ENCODE measurements around the gene TALDO1. TPM values are rescaled to one million over a fixed set of nuclear protein-coding genes. Genes with fewer than 3 reads are reported as not detected.

TALDO1 gene
- total RNA-seq, 1 donor from 2014 or later = 79.3 TPM

DNA sequence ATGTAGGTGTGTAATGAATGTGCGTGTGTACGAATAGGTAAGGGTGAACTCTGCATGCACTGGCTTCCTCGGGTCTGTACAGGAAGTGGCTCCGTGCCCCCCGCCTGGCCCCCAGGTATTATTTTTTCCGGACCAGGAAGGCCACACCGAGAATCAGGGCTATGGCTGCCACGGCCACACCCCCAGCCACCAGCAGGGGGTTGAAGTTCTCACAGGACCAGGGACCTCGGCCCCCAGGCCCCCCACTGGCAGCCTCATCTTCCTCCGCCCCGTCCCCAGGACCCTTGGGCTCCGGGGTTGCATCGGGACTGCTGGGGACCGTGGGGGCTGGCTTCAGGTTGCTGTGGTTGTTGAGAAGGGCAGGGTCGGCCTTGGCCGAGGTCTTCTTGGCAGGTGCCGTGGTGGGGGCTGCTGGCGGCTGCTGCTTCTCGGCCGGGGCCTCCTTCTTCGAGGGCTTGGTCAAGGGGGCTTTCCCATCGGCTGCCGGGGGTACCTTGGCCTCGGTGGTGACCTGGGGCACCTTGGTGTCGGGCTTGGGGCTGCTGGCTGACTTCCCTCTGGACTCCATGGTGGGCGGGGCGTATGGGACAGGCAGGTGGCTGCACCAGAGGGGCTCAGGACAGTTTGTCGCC is 40.9 kb downstream of the TALDO1 start:
- DNase-seq = no peak

DNA sequence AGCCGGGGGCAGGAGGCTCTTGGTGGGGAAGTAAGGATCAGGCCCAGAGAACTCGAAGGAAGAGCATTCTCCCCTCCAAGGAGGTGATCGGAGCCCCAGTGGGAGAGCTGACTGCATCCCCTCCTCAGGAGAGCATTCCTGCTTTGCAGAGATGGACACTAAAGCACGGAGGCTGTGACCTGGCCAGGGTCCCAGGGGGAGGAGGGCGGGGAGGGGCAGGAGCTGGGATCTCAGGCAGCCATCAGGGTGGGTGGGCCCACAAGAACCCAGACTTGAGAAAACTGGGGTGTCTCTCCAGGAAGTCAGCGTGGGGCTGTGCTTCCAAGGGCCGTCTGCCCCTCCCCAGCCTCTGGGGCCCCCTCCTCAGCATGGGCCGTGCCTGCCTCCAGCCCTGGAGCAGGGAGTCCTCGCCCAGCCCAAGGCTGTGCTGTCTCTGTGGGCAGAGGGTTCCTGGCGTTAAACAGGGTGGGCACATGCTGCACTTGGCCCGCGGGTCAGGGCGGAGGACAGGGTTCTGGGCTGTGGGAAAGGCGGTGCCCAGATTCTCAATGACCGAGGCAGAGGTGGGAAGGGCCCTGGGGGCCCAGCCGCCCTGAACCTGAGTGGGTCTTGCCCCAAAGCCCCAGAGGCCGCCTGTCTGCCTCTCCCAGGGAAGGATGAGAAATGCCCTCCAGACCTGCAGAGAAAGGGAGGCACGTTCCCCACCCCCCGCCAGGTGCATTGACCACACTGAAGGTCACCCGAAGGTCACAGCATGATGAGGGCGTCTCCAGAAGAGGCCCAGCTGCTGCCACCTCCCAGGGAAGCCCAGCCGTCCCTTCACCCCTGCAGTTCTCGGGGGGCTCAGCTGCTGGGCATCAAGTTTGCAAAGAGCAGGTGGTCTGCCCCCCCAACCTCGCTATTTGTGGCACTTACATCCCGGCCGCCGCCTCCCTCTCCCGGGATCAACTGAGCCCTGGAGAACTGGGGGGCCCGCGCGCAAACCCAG is 42.0 kb downstream of the TALDO1 start:
- DNase-seq = no peak

DNA sequence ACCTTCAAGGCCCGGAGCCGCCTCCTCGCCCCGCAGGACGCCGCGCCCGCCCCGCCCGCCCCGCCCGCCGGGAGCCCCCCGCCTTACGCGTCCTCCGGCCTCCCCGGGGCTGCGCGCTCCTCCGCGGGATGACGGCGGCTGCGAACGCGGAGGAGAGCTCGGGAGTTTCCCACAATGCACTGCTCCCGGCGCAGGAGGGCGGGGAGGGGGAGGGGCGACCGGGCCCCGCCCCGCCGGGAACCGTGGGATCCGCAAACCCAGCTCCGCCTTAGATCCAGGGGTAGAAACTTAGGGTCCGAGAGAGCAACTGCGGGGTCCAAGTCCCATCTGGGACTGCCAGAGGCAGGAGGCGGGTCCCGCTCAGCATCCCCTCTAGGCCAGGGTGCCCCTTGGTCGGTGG is 42.7 kb downstream of the TALDO1 start, which contains the start of gene CEND1:
CEND1 (minus strand) TSS at position 148 of the 400 bp plus-strand sequence. CDS start 1,514 bp downstream, outside the sequence.
- DNase-seq = peak; percentile 46

DNA sequence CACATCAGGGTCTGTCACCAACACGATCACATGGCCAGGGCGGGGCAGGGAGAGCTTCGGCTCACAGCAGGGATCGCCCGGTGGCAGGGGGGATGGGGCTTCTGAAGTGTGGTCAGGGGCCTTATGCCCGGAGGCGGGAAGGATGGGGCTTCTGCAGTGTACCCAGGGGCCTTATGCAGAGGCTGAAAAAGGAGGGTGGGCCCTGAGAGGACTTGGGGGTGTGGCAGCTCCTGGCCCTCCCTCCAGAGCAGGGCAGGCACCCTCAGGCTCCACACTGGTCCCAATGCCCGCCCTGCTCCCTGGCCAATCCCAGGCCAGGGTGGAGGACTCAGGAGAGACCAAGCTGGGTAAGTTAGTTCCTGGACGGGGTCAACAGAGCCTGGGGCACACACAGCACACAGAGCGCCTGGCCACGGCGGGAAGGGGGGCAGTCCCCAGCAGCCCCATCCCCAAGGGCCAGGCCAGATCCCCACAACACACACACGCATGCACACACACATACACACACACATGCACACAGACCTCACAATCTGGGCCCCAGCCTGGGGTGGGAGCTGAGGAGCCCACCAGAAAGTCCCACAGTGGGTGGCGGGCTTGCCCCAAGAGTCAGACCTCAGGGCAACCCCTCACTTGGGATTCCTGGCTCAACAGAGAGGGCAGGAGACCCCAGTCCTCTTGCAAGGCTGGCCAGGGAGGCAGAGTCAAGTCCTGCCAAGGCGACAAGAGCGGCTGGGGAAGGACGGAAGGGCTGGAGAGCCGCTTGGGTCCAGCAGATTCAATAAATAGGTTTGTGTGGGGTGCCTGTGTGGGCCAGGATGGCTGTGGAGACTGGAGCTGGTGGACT is 43.7 kb downstream of the TALDO1 start:
- no peak for DNase-seq

DNA sequence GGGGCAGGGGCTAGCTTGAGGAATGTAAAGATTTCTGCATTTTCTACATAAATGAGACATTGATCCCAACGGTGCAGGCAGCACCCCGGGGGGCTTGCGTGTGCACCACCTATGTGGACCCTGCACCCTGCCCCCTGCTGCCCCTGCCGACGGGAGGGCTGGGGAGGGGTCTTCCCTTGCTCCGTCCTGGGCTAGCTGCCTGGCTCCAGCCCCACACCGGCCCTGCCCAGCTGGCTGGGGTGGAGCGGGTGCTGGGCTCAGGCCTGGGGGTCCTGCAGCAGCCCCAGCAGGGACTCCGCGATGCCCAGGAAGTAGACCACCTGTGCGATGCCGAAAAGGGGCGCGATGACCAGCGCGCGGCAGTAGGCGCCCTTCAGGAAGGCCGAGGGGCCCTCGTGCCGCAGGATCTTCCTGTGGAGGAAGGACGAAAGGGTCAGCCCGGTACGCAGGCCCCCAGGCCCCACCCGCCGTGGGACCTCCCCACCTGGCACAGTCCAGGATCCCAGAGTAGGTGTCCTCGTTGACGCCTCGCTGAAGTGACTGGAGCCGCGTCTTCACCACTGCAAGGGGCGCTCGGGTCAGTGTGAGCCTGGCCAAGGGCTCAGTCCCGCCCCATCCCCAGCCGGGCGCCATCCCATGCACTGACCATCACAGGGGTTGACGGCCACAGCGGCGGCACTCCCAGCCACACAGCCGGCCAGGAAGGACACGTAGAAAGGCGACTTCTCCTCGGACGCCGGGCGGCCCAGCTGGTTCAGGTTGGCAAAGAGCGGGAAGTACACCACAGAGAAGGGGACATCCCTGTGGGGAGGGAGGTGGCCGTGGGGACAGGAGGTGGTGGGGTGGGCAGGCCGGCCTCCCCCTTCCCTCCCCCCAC is 44.6 kb downstream of the TALDO1 start:
- DNase-seq = no peak

DNA sequence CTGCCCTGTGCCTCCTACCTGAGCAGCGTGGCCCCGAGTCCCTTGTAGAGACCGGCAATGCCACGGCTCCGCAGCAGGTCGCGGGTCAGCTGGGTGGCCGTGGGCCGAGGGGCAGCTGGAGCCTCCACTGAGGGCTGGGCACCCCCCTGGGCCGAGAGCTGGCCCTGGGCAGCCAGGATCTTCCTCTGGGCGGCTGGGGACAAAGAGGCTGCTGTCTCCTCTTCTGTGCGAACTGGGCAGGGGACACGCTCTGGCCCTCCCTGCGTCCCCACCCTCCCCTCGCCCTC is 45.2 kb downstream of the TALDO1 start:
- no peak for DNase-seq

DNA sequence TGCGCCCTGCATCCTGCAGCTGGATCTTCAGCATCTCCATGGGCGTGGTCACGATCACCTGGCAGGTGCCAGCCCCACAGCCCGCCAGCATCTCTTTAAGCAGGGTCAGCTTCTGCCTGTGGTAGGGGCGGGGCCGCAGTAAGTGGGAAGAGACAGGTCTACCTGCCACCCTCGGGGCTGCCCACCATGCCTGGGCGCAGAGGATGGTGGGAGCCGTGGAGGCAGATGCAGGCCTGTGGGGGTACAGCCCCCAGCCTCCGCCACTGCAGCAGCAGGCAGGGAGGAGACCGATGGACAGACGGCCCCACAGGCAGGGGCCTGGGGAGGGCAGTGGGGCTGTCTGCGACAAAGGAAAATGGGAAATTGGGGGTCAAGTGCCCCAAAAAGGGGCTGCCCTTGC is 45.6 kb downstream of the TALDO1 start:
- DNase-seq = no peak

DNA sequence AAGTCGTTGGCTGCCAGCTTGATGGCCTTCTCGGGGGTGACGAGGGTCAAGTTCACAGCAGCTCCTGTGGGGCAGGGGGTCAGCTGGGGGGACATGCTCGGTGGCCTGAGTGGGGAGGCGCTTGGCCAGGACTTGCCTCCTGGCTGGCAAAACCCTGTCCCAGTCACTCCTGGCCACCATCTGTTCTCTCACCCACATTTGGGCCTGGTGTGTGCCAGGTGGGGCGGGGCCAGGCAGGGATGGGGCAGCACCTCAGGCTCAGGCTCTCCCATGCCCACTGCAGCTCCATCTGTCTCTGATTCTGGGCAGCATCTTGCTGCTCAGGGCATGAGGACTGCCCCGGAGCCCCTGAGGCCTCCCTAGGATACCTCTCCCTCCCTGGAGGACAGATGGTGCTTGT is 46.3 kb downstream of the TALDO1 start:
- no peak for DNase-seq

DNA sequence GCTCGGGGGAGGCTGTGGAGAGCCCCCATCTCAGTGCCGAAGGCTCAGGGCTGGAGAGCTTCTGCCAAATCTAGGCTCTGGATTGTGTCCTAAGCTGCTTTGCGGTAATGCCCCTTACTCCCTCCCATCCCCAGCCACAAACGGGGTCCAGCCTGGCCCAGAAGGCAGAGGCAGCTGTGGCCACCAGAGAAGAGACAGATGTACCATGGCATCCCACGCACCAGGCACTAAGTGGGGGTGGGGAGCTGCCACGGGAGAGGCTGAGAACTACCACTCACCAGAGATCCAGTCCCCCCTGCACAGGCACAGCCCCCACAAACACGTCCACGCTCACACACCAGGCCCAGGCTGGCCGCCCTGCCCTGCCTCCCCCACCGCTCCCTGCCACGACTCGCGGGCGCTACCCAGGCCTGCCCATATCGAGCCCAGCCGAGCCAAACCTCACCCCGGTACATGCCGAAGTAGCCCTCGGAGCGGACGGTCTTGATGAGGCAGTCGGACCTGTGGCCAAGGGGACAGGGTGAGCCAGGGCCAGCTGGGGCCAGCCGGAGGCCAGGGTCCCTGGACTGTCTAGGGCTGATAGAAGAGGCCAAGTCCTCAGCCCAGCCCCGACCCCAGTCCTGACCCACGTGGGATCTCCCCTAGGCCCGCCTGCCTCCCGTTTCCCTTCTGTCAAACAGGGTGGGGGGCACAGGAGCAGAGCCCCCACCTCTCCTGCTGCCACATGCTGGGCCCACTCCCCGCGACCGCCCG is 46.9 kb downstream of the TALDO1 start:
- no peak for DNase-seq

DNA sequence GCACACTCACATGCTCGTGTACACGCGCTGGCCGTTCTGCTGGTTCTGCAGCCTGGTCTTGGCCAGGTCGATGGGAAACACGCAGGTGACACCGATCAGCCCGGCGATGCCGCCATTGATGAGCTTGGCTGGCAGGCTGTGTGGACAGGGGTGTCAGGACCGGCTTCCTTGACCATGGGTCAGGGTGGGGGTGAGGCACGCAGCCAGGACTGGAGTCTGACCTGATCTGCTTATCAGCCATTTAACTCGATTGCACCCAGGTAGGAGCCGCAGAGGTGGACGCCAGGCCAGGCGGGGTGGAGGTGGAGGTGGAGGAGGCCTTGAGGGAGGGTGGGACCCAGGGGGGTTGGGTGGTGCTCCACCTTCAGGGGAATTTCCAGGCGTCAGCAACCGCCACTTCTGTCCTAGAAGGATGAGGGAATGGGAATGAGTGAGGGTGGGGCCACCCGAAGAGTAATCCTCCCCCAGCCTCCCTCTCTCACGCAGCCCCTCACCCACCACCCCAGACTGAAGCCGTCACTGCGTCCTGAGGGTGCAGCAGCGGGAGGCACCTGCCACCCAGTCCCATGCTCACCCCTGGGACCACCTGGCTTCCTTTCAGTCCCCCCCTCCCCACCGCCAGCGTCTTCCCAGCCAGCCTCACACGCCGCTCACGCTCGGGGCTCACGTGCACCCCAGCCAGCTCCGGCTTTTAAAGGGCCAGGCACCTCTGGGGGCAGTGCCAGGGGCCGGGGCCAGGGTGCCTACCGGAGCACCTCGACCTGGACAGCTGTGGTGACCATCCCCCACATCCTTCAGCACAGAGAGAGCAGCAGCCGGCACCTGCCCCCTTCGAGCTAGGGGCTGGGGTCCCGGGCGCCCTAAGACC is 47.7 kb downstream of the TALDO1 start:
- no peak for DNase-seq

DNA sequence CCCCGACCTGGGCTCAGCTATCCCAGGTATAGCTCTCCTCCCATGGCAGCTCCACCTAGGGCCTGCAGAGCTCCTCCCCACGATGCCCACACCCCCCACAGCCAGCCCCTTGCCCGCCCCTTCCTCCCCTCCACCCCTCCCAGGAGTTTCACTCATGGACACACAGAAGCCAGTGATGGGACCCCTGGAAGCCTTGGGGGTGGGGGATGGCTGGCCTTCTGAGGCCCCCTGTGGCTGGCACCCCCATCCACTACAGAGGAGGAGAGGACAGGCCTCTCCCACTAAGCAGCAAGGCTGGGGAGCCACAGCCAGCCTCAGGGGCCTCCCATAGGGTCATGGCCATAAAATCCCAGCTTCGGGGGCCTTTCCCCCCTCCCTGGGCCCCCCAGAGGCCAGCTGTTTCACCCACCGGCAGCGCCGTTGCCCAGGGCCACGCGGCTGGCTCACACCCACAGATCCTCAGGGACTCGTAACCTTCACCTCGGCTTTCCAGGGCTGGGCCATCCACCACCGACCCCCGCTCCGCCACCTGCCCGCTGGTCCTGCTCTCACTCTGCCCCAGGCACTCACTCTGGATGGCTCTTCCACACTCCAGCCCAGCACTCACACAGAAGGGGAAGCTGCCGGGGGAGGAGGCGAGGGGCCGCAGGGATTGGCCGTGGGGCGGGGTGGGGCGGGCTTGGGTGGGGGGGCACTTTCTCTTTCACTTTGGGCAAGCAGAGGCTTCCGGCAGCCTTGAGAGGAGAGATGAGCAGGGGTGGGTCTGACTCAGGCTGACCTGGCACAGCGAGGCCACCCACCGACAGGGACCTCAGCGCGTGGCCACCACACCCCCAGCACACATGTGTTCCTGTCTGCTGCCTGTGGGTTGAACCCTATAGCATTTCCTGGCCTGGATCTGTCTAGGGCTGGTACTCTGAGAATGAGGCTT is 48.6 kb downstream of the TALDO1 start:
- peak; percentile 84 for DNase-seq

DNA sequence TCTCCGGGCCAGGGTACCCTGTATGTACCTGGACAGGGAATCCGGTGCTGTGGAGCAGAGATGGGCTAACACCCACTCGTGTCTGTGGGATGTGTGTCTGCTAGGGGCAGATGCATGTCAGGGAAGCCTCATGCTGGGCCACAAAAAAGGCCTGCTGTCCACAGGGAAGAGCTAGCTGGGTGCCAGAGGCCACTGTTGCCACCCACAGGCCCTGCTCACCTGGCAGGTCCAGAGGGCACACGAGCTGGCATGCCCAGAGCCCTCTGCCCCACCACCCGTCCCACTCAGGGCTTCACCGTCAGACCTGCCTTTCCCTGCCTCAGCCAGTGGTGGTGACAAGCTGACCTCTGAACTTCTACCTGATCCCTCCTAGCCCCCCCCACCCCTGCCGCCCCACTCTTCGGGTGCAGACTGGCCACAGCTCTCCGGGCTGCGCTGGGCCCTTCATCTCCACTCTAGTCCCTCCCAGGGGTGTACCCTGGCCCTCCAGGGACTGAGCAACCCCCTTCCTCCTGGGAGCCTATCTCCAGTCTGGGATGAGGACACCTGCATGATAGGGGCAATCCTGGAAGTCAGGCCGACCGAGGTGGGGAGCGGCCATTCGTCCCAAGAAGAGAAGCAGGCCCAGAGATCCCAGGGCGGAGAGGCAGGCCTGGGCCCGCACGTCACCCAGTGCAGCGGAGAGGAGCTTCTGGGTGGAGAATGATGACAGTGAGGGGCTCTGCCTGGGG is 49.5 kb downstream of the TALDO1 start:
- DNase-seq = no peak

DNA sequence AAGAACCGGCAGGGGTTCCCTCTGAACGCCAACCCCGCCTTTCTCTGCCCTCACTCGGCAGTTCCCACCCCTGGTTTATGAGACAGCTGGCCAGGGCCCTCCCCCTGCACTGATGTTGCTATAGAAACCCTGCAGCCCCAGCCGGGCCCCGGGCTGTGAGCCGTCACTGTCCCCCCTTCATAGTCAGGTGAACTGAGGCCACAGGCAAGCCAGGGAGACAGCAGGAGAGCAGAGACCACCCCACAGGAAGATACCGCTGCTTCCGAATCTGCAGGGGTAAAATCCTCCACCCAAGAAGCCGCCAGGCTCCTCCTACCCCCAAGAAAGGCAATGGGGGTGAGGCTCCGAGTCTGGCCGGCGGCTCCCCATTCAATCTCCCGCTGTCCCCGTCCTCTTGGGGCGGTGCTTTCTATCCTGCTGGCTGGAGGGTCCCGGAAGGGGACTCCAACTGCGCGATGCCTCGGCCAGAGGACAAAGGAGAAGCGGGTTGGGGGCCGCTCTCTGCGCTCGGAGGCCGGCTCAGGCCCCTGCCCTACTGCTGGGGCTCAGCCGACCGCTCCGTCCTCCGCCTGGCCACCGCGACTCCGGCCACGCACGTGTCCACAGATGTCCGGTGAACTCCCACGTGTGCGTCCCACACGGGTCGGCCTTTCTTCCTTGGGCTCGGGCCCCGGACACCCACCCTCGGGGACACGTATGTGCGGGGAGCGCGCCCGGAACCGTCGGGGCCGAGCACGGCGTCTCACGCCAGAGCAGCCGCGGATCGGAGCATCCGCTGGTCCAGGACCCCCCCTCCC is 50.2 kb downstream of the TALDO1 start:
- DNase-seq = peak; percentile 96

DNA sequence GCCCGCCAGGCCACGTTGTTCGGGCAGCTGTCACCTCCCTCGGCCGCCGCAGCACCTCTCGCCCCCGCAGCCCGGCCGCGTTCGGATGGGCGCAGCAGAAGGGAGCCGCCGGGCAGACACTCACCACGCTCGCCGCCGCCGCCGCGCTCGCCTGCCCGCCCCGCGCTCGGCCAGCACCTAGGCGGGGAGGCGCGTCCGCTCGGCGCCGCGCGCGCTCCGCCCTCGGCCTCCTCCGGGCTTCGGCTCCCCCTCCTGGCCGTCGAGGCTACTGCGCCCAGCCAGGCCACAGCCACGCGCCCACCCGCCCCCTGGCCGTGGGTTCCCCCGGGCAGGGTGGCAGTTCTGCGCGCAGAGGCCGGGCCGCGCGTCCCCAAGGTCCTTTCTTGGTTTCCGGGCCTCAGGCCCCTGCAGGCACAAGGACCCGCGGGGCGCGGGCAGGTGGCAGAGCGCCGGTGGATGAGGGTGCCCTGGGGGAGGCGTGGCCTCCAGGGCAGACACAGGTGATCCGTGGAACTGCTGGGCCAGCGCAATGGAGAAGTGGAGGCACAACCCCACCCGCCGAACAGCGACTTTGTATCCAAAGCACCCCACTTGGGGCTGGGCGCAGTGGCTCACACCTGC is 50.9 kb downstream of the TALDO1 start, which contains the start of gene SLC25A22:
SLC25A22 (minus strand) TSS at position 189 of the 621 bp plus-strand sequence. CDS start 3,275 bp downstream, outside the sequence.
- DNase-seq = peak; percentile 91

DNA sequence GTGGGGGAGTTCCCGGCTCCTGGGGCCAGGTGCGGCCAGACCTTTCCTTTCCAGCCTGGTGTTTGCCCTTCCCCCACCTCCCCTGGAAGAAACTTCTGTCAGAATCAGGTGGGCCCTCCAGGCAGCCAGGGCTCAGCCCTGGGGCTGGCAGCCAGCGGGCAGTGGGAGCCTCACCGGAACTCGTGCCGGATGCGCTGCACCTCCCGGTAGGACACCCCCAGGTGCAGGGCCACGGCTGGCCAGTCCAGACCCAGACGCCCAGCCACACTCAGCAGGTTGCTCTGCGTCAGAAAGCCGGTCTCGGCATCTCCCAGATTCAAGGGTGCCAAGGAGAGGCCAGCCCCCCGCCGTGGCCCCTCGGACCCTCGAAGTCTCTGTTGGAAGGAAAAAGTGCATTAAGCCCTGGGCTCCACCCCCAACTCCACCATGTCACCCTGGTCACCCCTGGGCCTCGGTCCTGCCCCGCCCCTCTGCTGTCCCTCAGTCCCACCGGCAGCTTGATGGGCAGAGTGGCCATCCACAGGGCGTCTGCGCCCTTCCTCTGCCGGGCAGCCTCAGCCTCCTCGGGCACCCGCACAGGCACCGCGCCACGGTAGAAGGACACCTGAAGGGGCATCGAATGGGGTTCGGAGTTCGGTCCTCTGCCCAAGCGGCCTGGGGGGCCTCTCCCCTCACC is 52.5 kb downstream of the TALDO1 start:
- no peak for DNase-seq

DNA sequence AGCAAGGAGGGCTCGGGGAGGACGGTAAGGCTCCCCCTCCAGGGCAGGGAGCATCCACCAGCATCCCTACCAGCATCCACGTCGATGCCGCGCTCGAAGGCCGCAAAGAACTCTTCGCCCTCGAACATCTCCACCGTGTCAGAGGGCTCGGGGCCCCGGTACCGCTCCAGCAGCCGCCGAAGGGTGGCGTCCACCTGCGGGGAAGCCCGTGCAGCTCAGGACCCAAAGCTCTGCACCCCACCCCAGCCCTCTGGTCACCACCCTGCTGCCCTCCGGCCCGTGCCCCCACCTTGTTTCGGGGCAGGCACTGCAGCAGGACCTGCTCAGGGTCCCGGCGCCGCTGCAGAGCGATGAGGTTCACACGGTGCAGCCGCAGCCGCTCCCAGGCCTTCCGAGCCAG is 53.2 kb downstream of the TALDO1 start:
- DNase-seq = no peak
